GM23338 (cell line): ENCODE data around the gene GLTP. TPM values are rescaled to one million over a fixed set of nuclear protein-coding genes. Genes with fewer than 3 reads are reported as not detected.

Experiments used
- ATAC-seq: fragments of 200-7000 bp; cut with Tn5 transposase; 3 replicates; pipeline ENCODE4 v1.9.1; 2020
- DNase-seq: peaks from one replicate; pipeline ENCODE4 v3.0.0-alpha.2; 2015; ENCODE audit warnings: low spot score
- H2AFZ ChIP-seq: fragments of 200-600 bp; sonication (generic); 2 replicates; pipeline ENCODE4 v1.8.0; 2016; ENCODE audit warnings: antibody characterized with exemption, mild to moderate bottlenecking, moderate library complexity
- H3F3A ChIP-seq: fragments of 200-600 bp; sonication (generic); replicated peaks from 2 replicates; pipeline ENCODE4 v1.8.0; 2017; ENCODE audit warnings: antibody characterized with exemption, mixed run types, low read depth
- H3K27ac ChIP-seq: fragments of 200-600 bp; sonication (generic); 2 replicates; pipeline ENCODE4 v1.6.1; 2016; ENCODE audit warnings: low read depth
- H3K27me3 ChIP-seq: fragments of 200-600 bp; sonication (generic); 2 replicates; pipeline ENCODE4 v1.8.0; 2016; ENCODE audit warnings: mild to moderate bottlenecking, mixed run types, moderate library complexity; ENCODE audit not compliant: insufficient read depth
- H3K36me3 ChIP-seq: fragments of 200-600 bp; sonication (generic); 2 replicates; pipeline ENCODE4 v1.8.0; 2016; ENCODE audit warnings: mild to moderate bottlenecking; ENCODE audit not compliant: insufficient read depth
- H3K4me1 ChIP-seq: fragments of 200-600 bp; sonication (generic); 2 replicates; pipeline ENCODE4 v1.8.0; 2016; ENCODE audit warnings: mild to moderate bottlenecking, moderate library complexity; ENCODE audit not compliant: insufficient read depth
- H3K4me2 ChIP-seq: fragments of 200-600 bp; sonication (generic); 2 replicates; pipeline ENCODE4 v1.7.1; 2017; ENCODE audit warnings: mixed run types
- H3K4me3 ChIP-seq: fragments of 200-600 bp; sonication (generic); 2 replicates; pipeline ENCODE4 v1.6.1; 2016; ENCODE audit warnings: mixed run types
- H3K79me2 ChIP-seq: fragments of 200-600 bp; sonication (generic); replicated peaks from 2 replicates; pipeline ENCODE4 v1.8.0; 2017; ENCODE audit warnings: mild to moderate bottlenecking; ENCODE audit not compliant: insufficient read depth
- H3K9me2 ChIP-seq: fragments of 200-600 bp; sonication (generic); 2 replicates; pipeline ENCODE4 v1.8.0; 2017; ENCODE audit not compliant: insufficient read depth
- H4K20me1 ChIP-seq: fragments of 200-600 bp; sonication (generic); replicated peaks from 2 replicates; pipeline ENCODE4 v1.8.0; 2017; ENCODE audit warnings: mild to moderate bottlenecking; ENCODE audit not compliant: insufficient read depth
- H3K27ac Mint-ChIP-seq: 2 replicates; pipeline ENCODE4 v1.8.0; 2020; ENCODE audit warnings: inconsistent platforms, mild to moderate bottlenecking, moderate library complexity, mixed read lengths
- H3K27me3 Mint-ChIP-seq: 3 replicates; pipeline ENCODE4 v1.8.0; 2022; ENCODE audit warnings: low read depth, mild to moderate bottlenecking, moderate library complexity, mixed read lengths, inconsistent platforms; ENCODE audit not compliant: insufficient read depth, poor library complexity
- H3K36me3 Mint-ChIP-seq: 3 replicates; pipeline ENCODE4 v1.8.0; 2021; ENCODE audit warnings: low read depth, mild to moderate bottlenecking, inconsistent platforms, moderate library complexity, mixed read lengths
- H3K4me1 Mint-ChIP-seq: 3 replicates; pipeline ENCODE4 v1.8.0; 2020; ENCODE audit warnings: mild to moderate bottlenecking, inconsistent platforms, mixed read lengths
- H3K4me3 Mint-ChIP-seq: 3 replicates; pipeline ENCODE4 v1.8.0; 2021; ENCODE audit warnings: moderate library complexity, mild to moderate bottlenecking, inconsistent platforms, mixed read lengths
- H3K9me3 Mint-ChIP-seq: 3 replicates; pipeline ENCODE4 v1.8.0; 2020; ENCODE audit warnings: moderate library complexity, mild to moderate bottlenecking, inconsistent platforms, mixed read lengths
- CREB1 ChIP-seq: fragments of 250-450 bp; sonication (Bioruptor Pico); IDR thresholded peaks from 2 replicates; pipeline ENCODE4 v1.5.0; 2020; ENCODE audit warnings: low read depth, mild to moderate bottlenecking, moderate library complexity
- EZH2 ChIP-seq: fragments of 200-600 bp; sonication (generic); IDR thresholded peaks from one replicate; pipeline ENCODE4 v1.8.0; 2017; ENCODE audit warnings: antibody characterized with exemption, mild to moderate bottlenecking, low read depth; ENCODE audit not compliant: unreplicated experiment
- EZH2phosphoT487 ChIP-seq: fragments of 200-600 bp; sonication (generic); IDR thresholded peaks from one replicate; pipeline ENCODE4 v1.8.1; 2018; ENCODE audit warnings: antibody characterized with exemption; ENCODE audit not compliant: unreplicated experiment
- JUNB ChIP-seq: IDR thresholded peaks from one replicate; pipeline ENCODE4 v1.6.1; 2016; ENCODE audit warnings: antibody characterized with exemption; ENCODE audit not compliant: unreplicated experiment
- NANOG ChIP-seq: IDR thresholded peaks from 2 replicates; pipeline ENCODE4 v1.6.1; 2016; ENCODE audit warnings: antibody characterized with exemption, borderline replicate concordance
- POLR2AphosphoS5 ChIP-seq: IDR thresholded peaks from 2 replicates; pipeline ENCODE4 v1.6.1; 2016; ENCODE audit warnings: antibody characterized with exemption, low read depth
- STAT1 ChIP-seq: IDR thresholded peaks from one replicate; pipeline ENCODE4 v1.6.1; 2016; ENCODE audit warnings: antibody characterized with exemption; ENCODE audit not compliant: unreplicated experiment
- ZNF114 ChIP-seq: fragments of 250-450 bp; sonication (Bioruptor Pico); IDR thresholded peaks from 2 replicates; pipeline ENCODE4 v1.5.0; 2020; ENCODE audit warnings: mild to moderate bottlenecking, moderate library complexity
- ZNF331 ChIP-seq: fragments of 250-450 bp; sonication (Bioruptor Pico); IDR thresholded peaks from 2 replicates; pipeline ENCODE4 v1.5.0; 2020; ENCODE audit warnings: low read depth, mild to moderate bottlenecking, moderate library complexity
- polyA plus RNA-seq: library from polyadenylated mRNA; unstranded; fragments of >200 nt; fragmentation: Nextera tagmentation; extraction: Ambion mirVana; gene quantifications from 2 replicates; pipeline ENCODE4 v1.2.1, GENCODE V29; 2016
- total RNA-seq: library from RNA; depleted of rRNA; stranded (reverse); fragments of >200 nt; shearing (Covaris generic); gene quantifications from 2 replicates; pipeline ENCODE4 v1.2.3, GENCODE V29; 2014
- TF ChIP-seq, protein P1 (sequence below): IDR thresholded peaks from 2 replicates; pipeline ENCODE4 v1.6.1; 2016; ENCODE audit warnings: antibody characterized with exemption
- TF ChIP-seq, protein P2 (sequence below), 2 experiments: fragments of 200-600 bp in 1 of 2; sonication (generic) in 1 of 2; conservative IDR thresholded peaks; 2 replicates each; pipeline versions ENCODE4 v1.5.1 to v1.6.1; 2016 to 2017; ENCODE audit warnings: antibody characterized with exemption in 2 of 2, low read depth in 2 of 2, mild to moderate bottlenecking in 2 of 2, moderate library complexity in 1 of 2
- TF ChIP-seq, protein P3 (sequence below): fragments of 250-450 bp; sonication (Bioruptor Pico); IDR thresholded peaks from 2 replicates; pipeline ENCODE4 v1.5.0; 2020; ENCODE audit warnings: mild to moderate bottlenecking, moderate library complexity
- TF ChIP-seq, protein P4 (sequence below): IDR thresholded peaks from one replicate; pipeline ENCODE4 v1.6.1; 2018; ENCODE audit warnings: antibody characterized with exemption; ENCODE audit not compliant: unreplicated experiment

Gene GLTP
- total and polyA plus RNA-seq, 2 experiments from 2014 or later = 26.5 to 30.2 TPM

DNA sequence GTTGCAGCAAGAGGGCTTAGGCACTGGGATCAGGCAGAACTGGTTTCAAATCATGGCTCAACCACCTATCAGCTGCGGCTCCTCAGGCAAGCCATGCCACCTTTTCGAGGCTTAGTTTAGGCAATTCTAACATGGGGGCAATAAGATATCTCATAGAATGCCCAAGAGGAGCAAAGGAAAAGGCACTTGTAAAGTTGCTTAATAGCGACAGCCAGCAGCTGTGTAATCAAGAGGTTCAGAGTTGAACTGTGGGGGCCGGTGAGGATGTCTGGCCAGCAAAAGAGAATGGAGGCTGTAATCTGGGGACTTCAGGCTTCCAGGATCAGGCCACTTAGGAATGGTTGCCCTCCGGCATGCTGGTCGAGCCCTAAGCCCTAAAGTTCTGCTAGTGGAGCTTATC, 16.7 kb upstream of the GLTP start:
- TF ChIP-seq EZH2phosphoT487 = no peak
- no peak for TF ChIP-seq ZNF331 (CRISPR knock-in tag)
- TF ChIP-seq EZH2 = no peak
- TF ChIP-seq, protein P1, sequence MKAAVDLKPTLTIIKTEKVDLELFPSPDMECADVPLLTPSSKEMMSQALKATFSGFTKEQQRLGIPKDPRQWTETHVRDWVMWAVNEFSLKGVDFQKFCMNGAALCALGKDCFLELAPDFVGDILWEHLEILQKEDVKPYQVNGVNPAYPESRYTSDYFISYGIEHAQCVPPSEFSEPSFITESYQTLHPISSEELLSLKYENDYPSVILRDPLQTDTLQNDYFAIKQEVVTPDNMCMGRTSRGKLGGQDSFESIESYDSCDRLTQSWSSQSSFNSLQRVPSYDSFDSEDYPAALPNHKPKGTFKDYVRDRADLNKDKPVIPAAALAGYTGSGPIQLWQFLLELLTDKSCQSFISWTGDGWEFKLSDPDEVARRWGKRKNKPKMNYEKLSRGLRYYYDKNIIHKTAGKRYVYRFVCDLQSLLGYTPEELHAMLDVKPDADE = no peak
- TF ChIP-seq, protein P2, sequence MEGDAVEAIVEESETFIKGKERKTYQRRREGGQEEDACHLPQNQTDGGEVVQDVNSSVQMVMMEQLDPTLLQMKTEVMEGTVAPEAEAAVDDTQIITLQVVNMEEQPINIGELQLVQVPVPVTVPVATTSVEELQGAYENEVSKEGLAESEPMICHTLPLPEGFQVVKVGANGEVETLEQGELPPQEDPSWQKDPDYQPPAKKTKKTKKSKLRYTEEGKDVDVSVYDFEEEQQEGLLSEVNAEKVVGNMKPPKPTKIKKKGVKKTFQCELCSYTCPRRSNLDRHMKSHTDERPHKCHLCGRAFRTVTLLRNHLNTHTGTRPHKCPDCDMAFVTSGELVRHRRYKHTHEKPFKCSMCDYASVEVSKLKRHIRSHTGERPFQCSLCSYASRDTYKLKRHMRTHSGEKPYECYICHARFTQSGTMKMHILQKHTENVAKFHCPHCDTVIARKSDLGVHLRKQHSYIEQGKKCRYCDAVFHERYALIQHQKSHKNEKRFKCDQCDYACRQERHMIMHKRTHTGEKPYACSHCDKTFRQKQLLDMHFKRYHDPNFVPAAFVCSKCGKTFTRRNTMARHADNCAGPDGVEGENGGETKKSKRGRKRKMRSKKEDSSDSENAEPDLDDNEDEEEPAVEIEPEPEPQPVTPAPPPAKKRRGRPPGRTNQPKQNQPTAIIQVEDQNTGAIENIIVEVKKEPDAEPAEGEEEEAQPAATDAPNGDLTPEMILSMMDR (conservative IDR thresholded peaks at IDR 0.05; ENCODE audit: low read depth in 2 of 2) = no peak
- TF ChIP-seq POLR2AphosphoS5 = no peak
- TF ChIP-seq STAT1 = no peak
- no peak for TF ChIP-seq JUNB
- TF ChIP-seq, protein P3, sequence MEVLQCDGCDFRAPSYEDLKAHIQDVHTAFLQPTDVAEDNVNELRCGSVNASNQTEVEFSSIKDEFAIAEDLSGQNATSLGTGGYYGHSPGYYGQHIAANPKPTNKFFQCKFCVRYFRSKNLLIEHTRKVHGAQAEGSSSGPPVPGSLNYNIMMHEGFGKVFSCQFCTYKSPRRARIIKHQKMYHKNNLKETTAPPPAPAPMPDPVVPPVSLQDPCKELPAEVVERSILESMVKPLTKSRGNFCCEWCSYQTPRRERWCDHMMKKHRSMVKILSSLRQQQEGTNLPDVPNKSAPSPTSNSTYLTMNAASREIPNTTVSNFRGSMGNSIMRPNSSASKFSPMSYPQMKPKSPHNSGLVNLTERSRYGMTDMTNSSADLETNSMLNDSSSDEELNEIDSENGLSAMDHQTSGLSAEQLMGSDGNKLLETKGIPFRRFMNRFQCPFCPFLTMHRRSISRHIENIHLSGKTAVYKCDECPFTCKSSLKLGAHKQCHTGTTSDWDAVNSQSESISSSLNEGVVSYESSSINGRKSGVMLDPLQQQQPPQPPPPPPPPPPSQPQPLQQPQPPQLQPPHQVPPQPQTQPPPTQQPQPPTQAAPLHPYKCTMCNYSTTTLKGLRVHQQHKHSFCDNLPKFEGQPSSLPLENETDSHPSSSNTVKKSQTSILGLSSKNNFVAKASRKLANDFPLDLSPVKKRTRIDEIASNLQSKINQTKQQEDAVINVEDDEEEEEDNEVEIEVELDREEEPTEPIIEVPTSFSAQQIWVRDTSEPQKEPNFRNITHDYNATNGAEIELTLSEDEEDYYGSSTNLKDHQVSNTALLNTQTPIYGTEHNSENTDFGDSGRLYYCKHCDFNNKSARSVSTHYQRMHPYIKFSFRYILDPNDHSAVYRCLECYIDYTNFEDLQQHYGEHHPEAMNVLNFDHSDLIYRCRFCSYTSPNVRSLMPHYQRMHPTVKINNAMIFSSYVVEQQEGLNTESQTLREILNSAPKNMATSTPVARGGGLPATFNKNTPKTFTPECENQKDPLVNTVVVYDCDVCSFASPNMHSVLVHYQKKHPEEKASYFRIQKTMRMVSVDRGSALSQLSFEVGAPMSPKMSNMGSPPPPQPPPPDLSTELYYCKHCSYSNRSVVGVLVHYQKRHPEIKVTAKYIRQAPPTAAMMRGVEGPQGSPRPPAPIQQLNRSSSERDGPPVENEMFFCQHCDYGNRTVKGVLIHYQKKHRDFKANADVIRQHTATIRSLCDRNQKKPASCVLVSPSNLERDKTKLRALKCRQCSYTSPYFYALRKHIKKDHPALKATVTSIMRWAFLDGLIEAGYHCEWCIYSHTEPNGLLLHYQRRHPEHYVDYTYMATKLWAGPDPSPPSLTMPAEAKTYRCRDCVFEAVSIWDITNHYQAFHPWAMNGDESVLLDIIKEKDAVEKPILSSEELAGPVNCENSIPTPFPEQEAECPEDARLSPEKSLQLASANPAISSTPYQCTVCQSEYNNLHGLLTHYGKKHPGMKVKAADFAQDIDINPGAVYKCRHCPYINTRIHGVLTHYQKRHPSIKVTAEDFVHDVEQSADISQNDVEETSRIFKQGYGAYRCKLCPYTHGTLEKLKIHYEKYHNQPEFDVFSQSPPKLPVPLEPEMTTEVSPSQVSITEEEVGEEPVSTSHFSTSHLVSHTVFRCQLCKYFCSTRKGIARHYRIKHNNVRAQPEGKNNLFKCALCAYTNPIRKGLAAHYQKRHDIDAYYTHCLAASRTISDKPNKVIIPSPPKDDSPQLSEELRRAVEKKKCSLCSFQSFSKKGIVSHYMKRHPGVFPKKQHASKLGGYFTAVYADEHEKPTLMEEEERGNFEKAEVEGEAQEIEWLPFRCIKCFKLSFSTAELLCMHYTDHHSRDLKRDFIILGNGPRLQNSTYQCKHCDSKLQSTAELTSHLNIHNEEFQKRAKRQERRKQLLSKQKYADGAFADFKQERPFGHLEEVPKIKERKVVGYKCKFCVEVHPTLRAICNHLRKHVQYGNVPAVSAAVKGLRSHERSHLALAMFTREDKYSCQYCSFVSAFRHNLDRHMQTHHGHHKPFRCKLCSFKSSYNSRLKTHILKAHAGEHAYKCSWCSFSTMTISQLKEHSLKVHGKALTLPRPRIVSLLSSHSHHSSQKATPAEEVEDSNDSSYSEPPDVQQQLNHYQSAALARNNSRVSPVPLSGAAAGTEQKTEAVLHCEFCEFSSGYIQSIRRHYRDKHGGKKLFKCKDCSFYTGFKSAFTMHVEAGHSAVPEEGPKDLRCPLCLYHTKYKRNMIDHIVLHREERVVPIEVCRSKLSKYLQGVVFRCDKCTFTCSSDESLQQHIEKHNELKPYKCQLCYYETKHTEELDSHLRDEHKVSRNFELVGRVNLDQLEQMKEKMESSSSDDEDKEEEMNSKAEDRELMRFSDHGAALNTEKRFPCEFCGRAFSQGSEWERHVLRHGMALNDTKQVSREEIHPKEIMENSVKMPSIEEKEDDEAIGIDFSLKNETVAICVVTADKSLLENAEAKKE (CRISPR knock-in tag) = no peak
- TF ChIP-seq NANOG = no peak
- TF ChIP-seq ZNF114 (CRISPR knock-in tag) = no peak
- TF ChIP-seq CREB1 (CRISPR knock-in tag) = no peak
- TF ChIP-seq, protein P4, sequence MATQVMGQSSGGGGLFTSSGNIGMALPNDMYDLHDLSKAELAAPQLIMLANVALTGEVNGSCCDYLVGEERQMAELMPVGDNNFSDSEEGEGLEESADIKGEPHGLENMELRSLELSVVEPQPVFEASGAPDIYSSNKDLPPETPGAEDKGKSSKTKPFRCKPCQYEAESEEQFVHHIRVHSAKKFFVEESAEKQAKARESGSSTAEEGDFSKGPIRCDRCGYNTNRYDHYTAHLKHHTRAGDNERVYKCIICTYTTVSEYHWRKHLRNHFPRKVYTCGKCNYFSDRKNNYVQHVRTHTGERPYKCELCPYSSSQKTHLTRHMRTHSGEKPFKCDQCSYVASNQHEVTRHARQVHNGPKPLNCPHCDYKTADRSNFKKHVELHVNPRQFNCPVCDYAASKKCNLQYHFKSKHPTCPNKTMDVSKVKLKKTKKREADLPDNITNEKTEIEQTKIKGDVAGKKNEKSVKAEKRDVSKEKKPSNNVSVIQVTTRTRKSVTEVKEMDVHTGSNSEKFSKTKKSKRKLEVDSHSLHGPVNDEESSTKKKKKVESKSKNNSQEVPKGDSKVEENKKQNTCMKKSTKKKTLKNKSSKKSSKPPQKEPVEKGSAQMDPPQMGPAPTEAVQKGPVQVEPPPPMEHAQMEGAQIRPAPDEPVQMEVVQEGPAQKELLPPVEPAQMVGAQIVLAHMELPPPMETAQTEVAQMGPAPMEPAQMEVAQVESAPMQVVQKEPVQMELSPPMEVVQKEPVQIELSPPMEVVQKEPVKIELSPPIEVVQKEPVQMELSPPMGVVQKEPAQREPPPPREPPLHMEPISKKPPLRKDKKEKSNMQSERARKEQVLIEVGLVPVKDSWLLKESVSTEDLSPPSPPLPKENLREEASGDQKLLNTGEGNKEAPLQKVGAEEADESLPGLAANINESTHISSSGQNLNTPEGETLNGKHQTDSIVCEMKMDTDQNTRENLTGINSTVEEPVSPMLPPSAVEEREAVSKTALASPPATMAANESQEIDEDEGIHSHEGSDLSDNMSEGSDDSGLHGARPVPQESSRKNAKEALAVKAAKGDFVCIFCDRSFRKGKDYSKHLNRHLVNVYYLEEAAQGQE = no peak
- no peak overlapping the region for H3K27ac Mint-ChIP-seq
- H3K27me3 ChIP-seq = peaks cover 97% of the 10 kb centered on the region
- no peaks in the 10 kb centered on the region; the same call in 2 of the 3 replicates for H3K9me3 Mint-ChIP-seq
- H3K4me3 Mint-ChIP-seq = no peak overlapping the region
- H3K79me2 ChIP-seq = no peaks in the 10 kb centered on the region
- H3K4me1 ChIP-seq = peaks cover 9% of the 10 kb centered on the region
- no peaks in the 10 kb centered on the region for H3K9me2 ChIP-seq
- H3F3A ChIP-seq = no peaks in the 10 kb centered on the region; the same call in 1 of the 2 replicates
- H3K27me3 Mint-ChIP-seq = peaks cover 81% of the 10 kb centered on the region
- peaks cover 5% of the 10 kb centered on the region for H4K20me1 ChIP-seq
- H3K36me3 ChIP-seq = no peaks in the 10 kb centered on the region
- no peak for ATAC-seq
- H3K4me3 ChIP-seq = no peak overlapping the region
- peaks cover 15% of the 10 kb centered on the region for H3K4me1 Mint-ChIP-seq
- H3K36me3 Mint-ChIP-seq = no peaks in the 10 kb centered on the region
- no peak overlapping the region for H3K4me2 ChIP-seq
- no peak overlapping the region for H3K27ac ChIP-seq
- no peak for DNase-seq
- H2AFZ ChIP-seq = no peak overlapping the region
